DLD1 (cell line): ENCODE measurements around the gene CBX4.

Experiments
- in situ Hi-C: cut with HindIII; loops from 2 replicates; pipeline ENCODE4 v1.10.0; 2017; ENCODE audit warnings: low sequenced_read_pairs

CBX4 gene

GRCh38 chr17:79791735-79792161 lies 47.5 kb downstream of the CBX4 start:
- in situ Hi-C loops = loop anchor here (10.0 kb wide), 1 partner anchor 47 kb away; no protein-coding TSS in a partner anchor

GRCh38 chr17:79790805-79791734 lies 48.2 kb downstream of the CBX4 start:
- in situ Hi-C loops = loop anchor here (10.0 kb wide), 1 partner anchor 46 kb away; no protein-coding TSS in a partner anchor

GRCh38 chr17:79789943-79790804 lies 49.1 kb downstream of the CBX4 start:
- in situ Hi-C loops = loop anchor here (10.0 kb wide), 1 partner anchor 45 kb away; no protein-coding TSS in a partner anchor

GRCh38 chr17:79788989-79789942 lies 50.0 kb downstream of the CBX4 start:
- in situ Hi-C loops = no loop called here

- in situ Hi-C loops = no loop called here
Measured at GRCh38 chr17:79788455-79788854, 50.8 kb downstream of the CBX4 start.

GRCh38 chr17:79786930-79787643 lies 52.2 kb downstream of the CBX4 start:
- in situ Hi-C loops = no loop called here

GRCh38 chr17:79785900-79786810 lies 53.1 kb downstream of the CBX4 start:
- in situ Hi-C loops = no loop called here

- in situ Hi-C loops = no loop called here
Measured at GRCh38 chr17:79785017-79785899, 54.0 kb downstream of the CBX4 start.

- in situ Hi-C loops = no loop called here
Measured at GRCh38 chr17:79784353-79785016, 54.8 kb downstream of the CBX4 start.

- in situ Hi-C loops = no loop called here
Measured at GRCh38 chr17:79783891-79784290, 55.3 kb downstream of the CBX4 start.
